GM12873 (cell line): ENCODE measurements around the gene CRHR2.

ENCODE experiments used
- TF ChIP-seq, protein P1 (sequence below): IDR thresholded peaks from 2 replicates; pipeline ENCODE4 v1.5.1; 2012; ENCODE audit warnings: low read depth, mild to moderate bottlenecking, moderate library complexity, low read length, control low read depth; ENCODE audit not compliant: insufficient read depth; ENCODE audit errors: missing control alignments

CRHR2 gene

GRCh38 chr7:30687604-30688003 lies 5.3 kb upstream of the CRHR2 start:
- TF ChIP-seq, protein P1, sequence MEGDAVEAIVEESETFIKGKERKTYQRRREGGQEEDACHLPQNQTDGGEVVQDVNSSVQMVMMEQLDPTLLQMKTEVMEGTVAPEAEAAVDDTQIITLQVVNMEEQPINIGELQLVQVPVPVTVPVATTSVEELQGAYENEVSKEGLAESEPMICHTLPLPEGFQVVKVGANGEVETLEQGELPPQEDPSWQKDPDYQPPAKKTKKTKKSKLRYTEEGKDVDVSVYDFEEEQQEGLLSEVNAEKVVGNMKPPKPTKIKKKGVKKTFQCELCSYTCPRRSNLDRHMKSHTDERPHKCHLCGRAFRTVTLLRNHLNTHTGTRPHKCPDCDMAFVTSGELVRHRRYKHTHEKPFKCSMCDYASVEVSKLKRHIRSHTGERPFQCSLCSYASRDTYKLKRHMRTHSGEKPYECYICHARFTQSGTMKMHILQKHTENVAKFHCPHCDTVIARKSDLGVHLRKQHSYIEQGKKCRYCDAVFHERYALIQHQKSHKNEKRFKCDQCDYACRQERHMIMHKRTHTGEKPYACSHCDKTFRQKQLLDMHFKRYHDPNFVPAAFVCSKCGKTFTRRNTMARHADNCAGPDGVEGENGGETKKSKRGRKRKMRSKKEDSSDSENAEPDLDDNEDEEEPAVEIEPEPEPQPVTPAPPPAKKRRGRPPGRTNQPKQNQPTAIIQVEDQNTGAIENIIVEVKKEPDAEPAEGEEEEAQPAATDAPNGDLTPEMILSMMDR: no peak

- TF ChIP-seq, protein P1: no peak
Observed at GRCh38 chr7:30684351-30684750, 2.1 kb upstream of the CRHR2 start.

- TF ChIP-seq, protein P1: no peak
Observed at GRCh38 chr7:30683816-30684215, 1.6 kb upstream of the CRHR2 start.

DNA sequence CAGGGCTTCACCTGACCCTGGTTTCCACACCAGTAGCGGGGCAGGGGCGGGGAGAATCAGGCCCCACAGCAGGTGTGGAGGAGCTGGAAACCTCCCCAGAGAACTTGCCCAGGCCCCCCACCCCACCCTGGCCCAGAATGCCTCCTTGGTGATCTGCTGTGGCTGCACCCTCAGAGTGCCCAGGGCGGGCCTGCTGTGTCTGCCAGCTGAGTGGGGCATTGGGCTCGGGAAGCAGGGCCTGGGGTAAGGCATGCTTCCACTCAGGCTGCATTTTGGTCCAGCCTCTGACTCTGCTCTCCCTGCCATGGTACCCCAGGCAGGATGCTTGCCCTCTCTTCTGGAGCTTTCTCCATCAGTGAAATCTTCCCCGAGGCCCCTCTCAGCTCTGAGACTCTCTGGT lies 1.1 kb upstream of the CRHR2 start:
- TF ChIP-seq, protein P1: no peak

- TF ChIP-seq, protein P1: no peak
Observed at GRCh38 chr7:30681815-30682211, 443 bp downstream of the CRHR2 start.

GRCh38 chr7:30681331-30681797 lies 892 bp downstream of the CRHR2 start:
- TF ChIP-seq, protein P1: no peak

- TF ChIP-seq, protein P1: no peak
Observed at GRCh38 chr7:30679664-30680063, 2.6 kb downstream of the CRHR2 start.
